Thyroid gland (tissue), 4 donors: ENCODE data around the gene CRYAB. TPM values are rescaled to one million over a fixed set of nuclear protein-coding genes. Genes with fewer than 3 reads are reported as not detected.

Experiments
- DNase-seq, 2 donors: peaks; one replicate each; pipeline ENCODE4 v3.0.0-alpha.2; 2019
- H3K27ac ChIP-seq, 3 donors: fragments of 200-600 bp; sonication (generic); 1 replicate in 2 of 3; 2 replicates in 1 of 3; pipeline ENCODE4 v1.5.1; 2016 to 2019; ENCODE audit warnings: mild to moderate bottlenecking in 1 of 3, moderate library complexity in 1 of 3
- H3K27me3 ChIP-seq: fragments of 200-600 bp; sonication (generic); one replicate; pipeline ENCODE4 v1.5.1; 2019
- H3K36me3 ChIP-seq, 2 donors: fragments of 200-600 bp; sonication (generic); one replicate each; pipeline ENCODE4 v1.5.1; 2016 to 2019
- H3K4me1 ChIP-seq, 2 donors: fragments of 200-600 bp; sonication (generic); one replicate each; pipeline ENCODE4 v1.5.1; 2017 to 2019
- H3K4me3 ChIP-seq, 3 donors: fragments of 200-600 bp; sonication (generic); replicated peaks in 1 of 3; 1 replicate in 2 of 3; 2 replicates in 1 of 3; pipeline ENCODE4 v1.5.1; 2016; ENCODE audit warnings: mild to moderate bottlenecking in 1 of 3
- H3K9me3 ChIP-seq: fragments of 200-600 bp; sonication (generic); one replicate; pipeline ENCODE4 v1.5.1; 2017
- CTCF ChIP-seq, 6 experiments: fragments of 200-600 bp in 3 of 6; fragments of 450-650 bp in 3 of 6; sonication (generic) in 3 of 6; IDR thresholded peaks; one replicate each; pipeline ENCODE4 v1.5.1; 2016 to 2019; ENCODE audit warnings: antibody characterized with exemption in 6 of 6, mild to moderate bottlenecking in 2 of 6, inconsistent platforms in 1 of 6, moderate library complexity in 1 of 6
- POLR2A ChIP-seq, 2 donors: fragments of 450-650 bp; IDR thresholded peaks; one replicate each; pipeline ENCODE4 v1.6.1; 2017; ENCODE audit warnings: antibody characterized with exemption in 2 of 2, mild to moderate bottlenecking in 2 of 2, moderate library complexity in 1 of 2
- WGBS, 2 donors: methylation state at CpG; one replicate each; pipeline ENCODE4 v1.1.5; 2017; 5-methylcytosine and 5-hydroxymethylcytosine counted together
- intact Hi-C: fragments of 100-400 bp; cut with DNase I; formaldehyde crosslinking; loops from one replicate; pipeline ENCODE4 v1.15.1; 2023
- total RNA-seq, 4 donors: library from RNA; depleted of rRNA; stranded (reverse); fragments of >200 nt; gene quantifications; one replicate each; pipeline ENCODE4 v1.2.3, GENCODE V29; 2016

Gene CRYAB
- total RNA-seq, 4 donors from 2014 or later = 174 to 350 (median 250) TPM

- WGBS, 2 donors = 94 to 97% methylated on average over 3 of the region's 3 CpGs
- Histone ChIP-seq H3K4me3 (no peak overlapping the region), H3K9me3 (no peaks in the 10 kb centered on the region), H3K36me3 (no peaks in the 10 kb centered on the region), H3K4me1 (peaks cover 0 to 9% of the 10 kb centered on the region in 2 donors), H3K27me3 (no peaks in the 10 kb centered on the region), H3K27ac (no peak overlapping the region)
- no peak for TF ChIP-seq CTCF (IDR thresholded peaks at IDR 0.05)
- intact Hi-C loops = no loop called here
- DNase-seq = no peak
These were observed 40.0 kb upstream of the CRYAB start for GRCh38 chr11:111951565-111951964.

GRCh38 chr11:111949519-111950426, 38.2 kb upstream of the CRYAB start:
- Histone ChIP-seq H3K36me3 (no peaks in the 10 kb centered on the region), H3K4me3 (no peak overlapping the region), H3K27me3 (no peaks in the 10 kb centered on the region), H3K4me1 (peaks cover 12 to 25% of the 10 kb centered on the region in 2 donors), H3K27ac (no peak overlapping the region), H3K9me3 (no peaks in the 10 kb centered on the region)
- DNase-seq = no peak
- intact Hi-C loops = no loop called here
- WGBS, 2 donors = 64 to 66% methylated on average over 7 of the region's 7 CpGs
- TF ChIP-seq CTCF (IDR thresholded peaks at IDR 0.05) (no peak), POLR2A (IDR thresholded peaks at IDR 0.05) (no peak)

- peak overlapping the region; percentile 44 to 91 (median 80) for H3K27ac ChIP-seq
- no peak overlapping the region for H3K4me3 ChIP-seq
- H3K36me3 ChIP-seq = no peaks in the 10 kb centered on the region
- no peaks in the 10 kb centered on the region for H3K27me3 ChIP-seq
- no peak for DNase-seq
- H3K9me3 ChIP-seq = no peaks in the 10 kb centered on the region
- H3K4me1 ChIP-seq = peaks cover 23 to 37% of the 10 kb centered on the region in 2 donors
- intact Hi-C loops = no loop called here
- TF ChIP-seq POLR2A (IDR thresholded peaks at IDR 0.05) (no peak), CTCF (IDR thresholded peaks at IDR 0.05) (no peak)
These were observed 35.6 kb upstream of the CRYAB start for GRCh38 chr11:111947143-111947542.

- WGBS, 2 donors = 23 to 32% methylated on average over 3 of the region's 3 CpGs
- DNase-seq = peak; percentile 69 to 70
- Histone ChIP-seq H3K4me3 (no peak overlapping the region), H3K4me1 (peaks cover 23 to 37% of the 10 kb centered on the region in 2 donors), H3K36me3 (no peaks in the 10 kb centered on the region), H3K27me3 (no peaks in the 10 kb centered on the region), H3K27ac (peak overlapping the region; percentile 48 to 91 (median 80)), H3K9me3 (no peaks in the 10 kb centered on the region)
- intact Hi-C loops = no loop called here
- peak in 1 of 2 donors; percentile 9 for TF ChIP-seq POLR2A (IDR thresholded peaks at IDR 0.05)
- no peak for TF ChIP-seq CTCF (IDR thresholded peaks at IDR 0.05)
These were observed 34.9 kb upstream of the CRYAB start for GRCh38 chr11:111946499-111946898.

- peaks cover 23 to 37% of the 10 kb centered on the region in 2 donors for H3K4me1 ChIP-seq
- no peaks in the 10 kb centered on the region for H3K36me3 ChIP-seq
- H3K9me3 ChIP-seq = no peaks in the 10 kb centered on the region
- no peaks in the 10 kb centered on the region for H3K27me3 ChIP-seq
- WGBS, 2 donors = 24 to 31% methylated on average over 1 of the region's 1 CpG
- peak overlapping the region; percentile 48 to 91 (median 80) for H3K27ac ChIP-seq
- intact Hi-C loops = no loop called here
- TF ChIP-seq CTCF (IDR thresholded peaks at IDR 0.05) (no peak), POLR2A (IDR thresholded peaks at IDR 0.05) (peak in 1 of 2 donors; percentile 30)
- DNase-seq = peak; percentile 38 to 60
- H3K4me3 ChIP-seq = no peak overlapping the region
These were observed 33.6 kb upstream of the CRYAB start for GRCh38 chr11:111945198-111945597.
